ENCODE results near the gene CPE. TPM values are rescaled to one million over a fixed set of nuclear protein-coding genes. Genes with fewer than 3 reads are reported as not detected.

Gene CPE
- total and polyA plus RNA-seq, 5 donors, result 68.2 to 157 (median 93.6) TPM

DNA sequence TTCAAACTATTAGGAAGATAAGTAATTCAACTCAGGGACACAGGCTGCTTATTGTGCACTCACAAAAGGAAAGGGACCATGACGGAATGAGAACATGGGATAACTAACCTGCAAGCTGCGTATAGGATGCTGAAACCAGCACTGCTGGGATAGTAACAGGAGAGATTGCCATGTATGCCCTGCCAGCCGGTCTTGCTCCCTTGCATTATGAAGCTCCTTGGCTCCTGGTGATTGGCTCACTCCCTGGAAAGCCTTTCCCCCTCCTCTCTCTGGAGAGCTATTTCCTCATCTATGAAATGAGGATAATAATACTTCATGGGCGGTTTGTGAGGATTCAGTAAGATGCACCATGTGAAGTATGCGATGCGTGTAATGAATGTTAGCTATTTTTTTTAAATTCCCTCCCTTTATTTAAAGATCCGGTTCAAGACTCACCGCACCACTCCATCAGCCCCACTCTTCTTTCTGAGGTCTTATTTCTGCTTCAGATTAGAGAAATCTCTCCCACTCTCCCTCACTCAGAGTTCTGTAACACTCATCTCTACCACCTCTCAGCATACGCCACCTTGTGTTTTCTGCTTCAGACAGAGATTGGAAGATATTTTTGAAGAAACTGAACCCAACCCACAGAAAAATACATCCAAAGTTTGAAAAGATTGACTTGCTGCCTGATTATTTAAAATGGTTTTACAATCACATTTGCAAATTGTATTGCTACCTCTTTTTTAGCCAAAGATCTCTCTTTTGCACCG lies 33.0 kb upstream of the CPE start:
- Histone ChIP-seq H3K27me3 (ENCODE audit: control insufficient read depth, insufficient read depth) (no peaks in the 10 kb centered on the region), H3K4me3 (ENCODE audit: low read length) (no peak overlapping the region), H3K9me3 (ENCODE audit: control insufficient read depth, low read length) (no peaks in the 10 kb centered on the region), H3K27ac (ENCODE audit: low read length) (no peak overlapping the region), H3K4me1 (ENCODE audit: control insufficient read depth, insufficient read depth, low read length) (no peaks in the 10 kb centered on the region)
- ATAC-seq (no peak), DNase-seq (no peak)
- intact Hi-C loops (cut with DNase I), result loop anchor here in 3 of 4 donors (5.0 to 10.0 kb wide), 2 partner anchors 211 to 214 kb away; no protein-coding TSS in a partner anchor
- 75% methylated on average over 10 of the region's 10 CpGs for WGBS

DNA sequence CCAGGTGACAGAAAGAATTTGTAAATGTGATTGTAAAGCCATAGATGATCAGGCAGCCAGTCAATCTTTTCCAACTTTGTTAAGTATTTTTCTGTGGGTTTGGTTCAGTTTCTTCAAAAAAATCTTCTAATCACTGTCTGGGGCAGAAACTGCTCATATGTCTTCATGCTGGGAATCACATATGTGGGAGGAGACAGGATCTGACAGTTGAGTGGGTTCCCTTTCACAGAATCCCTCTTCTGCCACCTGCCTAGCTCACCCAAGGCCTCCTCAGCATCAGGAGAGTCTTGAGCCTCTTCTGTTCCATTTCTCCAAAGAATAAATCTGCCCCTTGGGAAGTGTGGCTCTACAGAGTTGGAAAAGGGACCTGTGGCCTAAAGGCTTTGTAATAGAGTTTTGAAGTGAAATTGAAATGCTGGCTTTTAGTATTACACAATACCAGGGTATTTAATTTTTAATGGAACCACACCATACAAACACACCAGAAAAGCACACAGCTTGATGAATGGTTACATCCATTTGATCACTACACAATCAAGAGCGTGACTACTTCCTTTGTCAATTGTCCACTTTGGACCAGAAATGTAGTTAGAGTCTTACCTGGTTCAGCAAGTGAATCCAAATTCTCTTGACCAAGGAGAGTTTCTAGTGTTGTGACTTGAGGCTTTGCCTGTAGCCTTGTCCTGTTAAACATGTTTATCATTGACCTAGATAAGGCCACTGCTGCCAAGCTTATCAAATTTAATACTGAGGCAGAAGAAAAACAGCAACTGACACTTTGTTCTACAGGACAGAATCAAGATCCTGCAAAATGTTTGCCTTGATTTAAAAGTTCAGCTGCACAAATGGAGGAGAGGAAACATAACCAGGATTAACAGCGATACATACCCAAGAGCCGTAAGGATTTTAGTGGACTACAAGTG lies 30.9 kb upstream of the CPE start:
- intact Hi-C loops (cut with DNase I), result loop anchor here in 3 of 4 donors (5.0 to 10.0 kb wide), 2 partner anchors 213 to 216 kb away; no protein-coding TSS in a partner anchor
- 84% methylated on average over 3 of the region's 3 CpGs for WGBS
- Histone ChIP-seq H3K9me3 (ENCODE audit: control insufficient read depth, low read length) (no peaks in the 10 kb centered on the region), H3K27ac (ENCODE audit: low read length) (no peak overlapping the region), H3K4me1 (ENCODE audit: control insufficient read depth, insufficient read depth, low read length) (no peaks in the 10 kb centered on the region), H3K4me3 (ENCODE audit: low read length) (no peak overlapping the region), H3K27me3 (ENCODE audit: control insufficient read depth, insufficient read depth) (no peaks in the 10 kb centered on the region)
- DNase-seq (no peak), ATAC-seq (no peak)

DNA sequence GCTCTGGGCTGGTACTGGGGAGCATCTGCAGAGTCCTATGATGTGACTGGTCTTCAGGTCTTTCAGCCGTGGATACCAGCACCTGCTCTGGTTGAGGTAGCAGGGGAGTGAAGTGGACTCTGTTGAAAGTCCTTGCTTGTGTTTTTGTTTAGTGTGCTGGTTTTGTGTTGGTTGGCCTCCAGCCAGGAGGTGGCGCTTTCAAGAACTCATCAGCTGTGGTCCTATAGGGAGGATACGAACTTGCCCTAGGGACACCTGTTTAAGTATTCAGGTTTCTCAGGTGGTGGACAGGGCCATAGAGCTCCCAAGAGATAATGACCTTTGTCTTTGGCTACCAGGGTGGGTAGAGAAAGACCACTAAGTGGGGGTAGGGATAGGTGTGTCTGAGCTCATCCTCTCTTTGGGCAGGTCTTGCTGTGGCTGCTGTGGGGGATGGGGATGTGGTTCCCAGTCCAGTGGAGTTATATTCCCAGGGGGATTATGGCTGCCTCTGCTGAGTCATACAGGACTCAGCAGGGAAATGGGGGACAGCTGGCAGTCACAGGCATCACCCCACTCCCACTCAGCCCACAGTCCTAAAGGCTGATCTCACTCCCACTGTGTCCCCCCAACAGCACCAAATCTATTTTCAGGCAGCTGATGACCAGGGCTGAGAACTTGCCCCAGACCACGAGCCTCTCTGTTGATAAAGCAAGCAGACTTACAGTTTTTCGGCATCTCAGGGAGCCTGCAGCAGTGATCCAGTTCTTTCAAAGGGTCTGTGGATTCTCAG lies 27.3 kb upstream of the CPE start:
- ATAC-seq, result no peak
- intact Hi-C loops (cut with DNase I), result loop anchor here in 2 of 4 donors (5.0 to 10.0 kb wide), 2 partner anchors 111 to 113 kb away; no protein-coding TSS in a partner anchor
- no peak overlapping the region for H3K27ac ChIP-seq (ENCODE audit: low read length)

DNA sequence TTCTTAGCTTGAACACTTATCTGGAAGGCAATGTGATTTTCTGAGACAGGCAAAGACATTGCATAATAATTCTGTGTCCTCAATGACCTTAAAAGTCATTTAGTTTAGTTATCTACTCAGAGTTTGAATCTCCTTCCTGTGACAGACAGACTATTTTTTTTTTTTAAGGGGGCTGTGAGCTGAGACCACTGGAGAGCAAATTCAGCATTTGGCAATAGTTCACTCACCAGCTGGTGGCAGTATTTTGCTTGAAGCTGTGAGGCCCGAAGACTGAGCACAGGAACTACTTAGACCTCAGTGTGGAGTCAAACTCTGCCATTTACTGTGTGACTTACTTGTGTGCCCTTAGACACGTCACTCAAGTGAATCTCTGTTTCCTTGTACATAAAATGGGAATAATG lies 22.9 kb upstream of the CPE start:
- peak; percentile 45 to 62 for ATAC-seq

More for the DNA sequence above, 27.3 kb upstream of the CPE start:
- Histone ChIP-seq H3K4me3 (ENCODE audit: low read length) (no peak overlapping the region), H3K27me3 (ENCODE audit: control insufficient read depth, insufficient read depth) (no peaks in the 10 kb centered on the region), H3K9me3 (ENCODE audit: control insufficient read depth, low read length) (no peaks in the 10 kb centered on the region), H3K4me1 (ENCODE audit: control insufficient read depth, insufficient read depth, low read length) (no peaks in the 10 kb centered on the region)
- DNase-seq, result no peak
- WGBS, result 83% methylated on average over 5 of the region's 5 CpGs

DNA sequence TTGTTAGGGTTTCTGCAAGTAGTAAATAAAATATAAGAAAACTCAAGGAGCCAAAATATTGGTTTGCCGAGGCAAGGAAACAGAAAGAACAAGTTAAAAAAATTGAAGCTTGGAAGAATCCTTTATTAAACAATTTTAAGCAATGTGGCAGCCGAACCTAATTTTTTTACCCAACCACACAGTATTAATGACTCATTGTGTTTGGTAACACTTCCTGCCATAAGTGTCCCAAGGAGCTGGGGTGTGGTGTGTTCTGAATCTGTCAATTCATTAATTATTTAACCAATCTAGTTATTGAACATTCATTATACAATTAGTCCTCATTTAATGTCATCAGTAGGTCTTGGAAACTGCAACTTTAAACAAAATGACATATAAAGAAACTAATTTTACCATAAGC lies 19.3 kb upstream of the CPE start:
- no peak overlapping the region for H3K4me3 ChIP-seq (ENCODE audit: low read length)
- no peak for ATAC-seq
- 60% methylated on average over 2 of the region's 2 CpGs for WGBS
- no peak overlapping the region for H3K27ac ChIP-seq (ENCODE audit: low read length)
- H3K9me3 ChIP-seq (ENCODE audit: control insufficient read depth, low read length), result no peaks in the 10 kb centered on the region
- H3K27me3 ChIP-seq (ENCODE audit: control insufficient read depth, insufficient read depth), result no peaks in the 10 kb centered on the region
- H3K4me1 ChIP-seq (ENCODE audit: control insufficient read depth, insufficient read depth, low read length), result no peaks in the 10 kb centered on the region
- intact Hi-C loops (cut with DNase I), result loop anchor here in 3 of 4 donors (5.0 to 10.0 kb wide), 3 partner anchors 103 to 108 kb away; no protein-coding TSS in a partner anchor
- no peak for DNase-seq

More for the DNA sequence above, 22.9 kb upstream of the CPE start:
- Histone ChIP-seq H3K27me3 (ENCODE audit: control insufficient read depth, insufficient read depth) (no peaks in the 10 kb centered on the region), H3K4me3 (ENCODE audit: low read length) (no peak overlapping the region), H3K27ac (ENCODE audit: low read length) (no peak overlapping the region), H3K9me3 (ENCODE audit: control insufficient read depth, low read length) (no peaks in the 10 kb centered on the region), H3K4me1 (ENCODE audit: control insufficient read depth, insufficient read depth, low read length) (no peaks in the 10 kb centered on the region)
- intact Hi-C loops (cut with DNase I), result loop anchor here in 3 of 4 donors (5.0 to 10.0 kb wide), 3 partner anchors 106 to 111 kb away; no protein-coding TSS in a partner anchor
- 10% methylated on average over 2 of the region's 2 CpGs for WGBS
- peak in 1 of 3 donors; percentile 54 for DNase-seq

DNA sequence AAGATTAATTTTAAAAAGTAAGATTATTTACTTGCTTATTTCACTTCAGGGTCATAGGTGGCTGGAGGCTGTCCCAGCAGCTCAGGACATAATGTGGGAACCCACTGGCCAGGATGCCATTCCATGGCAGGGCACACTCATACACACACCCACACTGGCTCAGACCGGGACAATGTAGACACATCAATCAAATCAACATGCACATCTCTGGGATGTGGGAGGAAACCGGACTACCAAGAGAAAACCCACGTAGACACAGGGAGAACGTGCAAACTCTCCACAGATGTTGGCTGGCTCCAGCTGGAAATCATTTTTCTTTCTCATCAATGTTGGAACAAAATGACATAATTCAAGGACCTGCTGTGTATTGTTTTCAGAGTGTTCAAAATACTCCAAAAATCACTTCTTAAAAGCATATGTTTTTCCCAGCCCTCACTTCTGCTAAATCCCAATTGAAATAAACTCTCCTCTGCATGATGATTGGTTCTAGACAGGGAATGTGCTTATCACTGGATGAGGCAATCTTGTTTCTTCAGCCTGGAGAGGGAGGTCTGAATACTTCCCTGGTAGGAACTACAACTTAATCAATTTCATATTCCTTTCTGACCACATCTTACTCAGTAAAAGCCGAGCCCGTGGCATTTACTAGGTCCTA lies 18.6 kb upstream of the CPE start:
- Histone ChIP-seq H3K27ac (ENCODE audit: low read length) (no peak overlapping the region), H3K4me1 (ENCODE audit: control insufficient read depth, insufficient read depth, low read length) (no peaks in the 10 kb centered on the region), H3K27me3 (ENCODE audit: control insufficient read depth, insufficient read depth) (no peaks in the 10 kb centered on the region), H3K4me3 (ENCODE audit: low read length) (no peak overlapping the region), H3K9me3 (ENCODE audit: control insufficient read depth, low read length) (no peaks in the 10 kb centered on the region)
- peak in 1 of 2 donors; percentile 59 for ATAC-seq
- DNase-seq, result no peak
- 43% methylated on average over 6 of the region's 6 CpGs for WGBS
- intact Hi-C loops (cut with DNase I), result no loop called here

DNA sequence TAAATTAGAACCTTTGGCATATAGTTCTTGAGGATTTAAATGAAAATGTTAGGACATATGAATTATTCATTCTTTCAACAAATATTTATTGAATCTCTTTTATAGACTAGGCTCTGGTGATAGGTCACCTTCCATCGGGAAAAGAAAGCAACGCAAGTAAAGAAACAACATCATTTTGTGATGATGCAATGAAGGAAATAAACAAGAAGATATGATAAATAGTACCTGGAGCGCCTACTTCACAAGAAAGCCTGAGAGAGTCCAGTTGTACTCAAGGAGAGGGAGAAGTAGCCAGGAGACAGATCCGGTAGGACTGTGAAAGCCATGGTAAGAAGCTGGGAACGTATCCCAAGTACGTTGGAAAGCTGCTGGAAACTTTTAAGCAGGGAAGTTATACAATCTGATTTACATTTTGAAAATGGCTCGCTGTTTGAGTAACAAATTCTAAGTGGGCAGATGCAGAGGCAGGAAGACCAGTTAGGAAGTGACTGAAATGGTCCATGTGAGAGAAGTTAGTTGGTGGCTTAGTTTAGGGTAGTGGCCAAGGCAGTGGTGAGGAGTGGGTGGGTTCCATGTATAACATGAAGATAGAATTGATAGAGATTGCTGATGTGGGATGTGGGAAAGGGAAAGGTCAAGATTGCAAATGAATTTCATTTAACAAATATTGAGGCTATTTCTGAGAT lies 17.7 kb upstream of the CPE start:
- intact Hi-C loops (cut with DNase I), result no loop called here
- no peak overlapping the region for H3K4me3 ChIP-seq (ENCODE audit: low read length)
- whole genome bisulfite sequencing, result 83% methylated on average over 7 of the region's 7 CpGs
- no peak overlapping the region for H3K27ac ChIP-seq (ENCODE audit: low read length)
- no peaks in the 10 kb centered on the region for H3K27me3 ChIP-seq (ENCODE audit: control insufficient read depth, insufficient read depth)
- ATAC-seq, result no peak
- no peak for DNase-seq
- H3K4me1 ChIP-seq (ENCODE audit: control insufficient read depth, insufficient read depth, low read length), result no peaks in the 10 kb centered on the region
- H3K9me3 ChIP-seq (ENCODE audit: control insufficient read depth, low read length), result no peaks in the 10 kb centered on the region

DNA sequence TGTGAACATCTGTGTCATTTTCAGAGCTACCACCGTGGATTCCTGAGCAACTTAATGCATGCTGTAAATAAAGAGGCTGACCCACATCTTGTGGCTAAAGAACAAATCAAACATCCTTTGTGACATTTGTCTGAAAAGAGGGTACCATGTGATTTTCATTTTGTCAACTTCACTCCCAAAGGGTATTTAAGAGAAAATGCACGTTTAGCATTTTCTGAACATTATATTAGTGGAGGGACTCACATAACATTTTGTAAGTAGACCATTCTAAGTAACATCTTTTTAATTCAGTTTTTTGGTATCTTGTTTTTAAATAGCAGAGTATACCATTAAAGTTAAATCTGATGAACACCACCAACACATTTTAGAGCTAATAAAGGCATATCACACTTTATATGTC lies 17.0 kb upstream of the CPE start:
- ATAC-seq, result no peak
- H3K27ac ChIP-seq (ENCODE audit: low read length), result no peak overlapping the region
- no peaks in the 10 kb centered on the region for H3K4me1 ChIP-seq (ENCODE audit: control insufficient read depth, insufficient read depth, low read length)
- 78% methylated on average over 2 of the region's 2 CpGs for WGBS
- no peak overlapping the region for H3K4me3 ChIP-seq (ENCODE audit: low read length)
- H3K9me3 ChIP-seq (ENCODE audit: control insufficient read depth, low read length), result no peaks in the 10 kb centered on the region
- H3K27me3 ChIP-seq (ENCODE audit: control insufficient read depth, insufficient read depth), result no peaks in the 10 kb centered on the region
- intact Hi-C loops (cut with DNase I), result no loop called here
- DNase-seq, result no peak

DNA sequence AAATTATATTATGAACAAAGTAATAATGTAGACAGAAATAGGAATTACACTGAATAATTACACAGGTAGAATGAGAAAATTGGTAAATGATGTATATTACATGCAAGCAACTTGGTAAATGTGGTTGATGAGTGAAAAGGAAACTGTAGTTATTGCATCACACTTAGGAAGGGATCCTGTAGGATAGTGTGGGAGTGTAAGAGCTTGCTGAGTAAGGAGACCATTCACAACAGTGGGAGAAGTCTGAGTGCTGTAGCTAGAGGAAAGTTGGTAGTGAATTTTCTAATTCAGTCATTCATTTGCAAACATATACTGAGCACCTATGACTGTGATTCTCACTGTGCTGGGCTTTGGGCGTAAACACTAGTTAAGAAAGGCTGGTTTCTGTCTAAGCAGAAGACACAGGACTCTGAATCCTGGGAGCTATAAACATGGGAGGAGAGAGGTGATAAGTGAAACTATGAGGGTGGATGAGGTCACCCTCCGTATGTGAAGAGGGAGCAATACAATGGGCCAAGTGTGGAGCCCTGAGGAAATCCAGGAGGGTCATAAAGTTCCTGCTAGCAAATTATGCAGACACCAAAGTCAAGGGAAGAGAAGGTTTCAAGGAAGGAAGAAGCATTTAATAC lies 14.2 kb upstream of the CPE start:
- intact Hi-C loops (cut with DNase I), result no loop called here
- Histone ChIP-seq H3K4me1 (ENCODE audit: control insufficient read depth, insufficient read depth, low read length) (no peaks in the 10 kb centered on the region), H3K9me3 (ENCODE audit: control insufficient read depth, low read length) (no peaks in the 10 kb centered on the region), H3K27ac (ENCODE audit: low read length) (no peak overlapping the region), H3K4me3 (ENCODE audit: low read length) (no peak overlapping the region), H3K27me3 (ENCODE audit: control insufficient read depth, insufficient read depth) (no peaks in the 10 kb centered on the region)
- ATAC-seq (no peak), DNase-seq (no peak)
- WGBS, result 61% methylated on average over 2 of the region's 2 CpGs

Data from right cardiac atrium (tissue), 5 donors.